Gastroesophageal sphincter (tissue), 4 donors: ENCODE data around the gene ATP11A. TPM values are rescaled to one million over a fixed set of nuclear protein-coding genes. Genes with fewer than 3 reads are reported as not detected.

Experiments used
- ATAC-seq: fragments of 150-250 bp; one replicate; pipeline ENCODE4 v1.9.1; 2016; ENCODE audit warnings: mild to moderate bottlenecking, moderate library complexity
- H3K27ac ChIP-seq, 4 donors: fragments of 200-600 bp; sonication (generic) in 3 of 4; 1 replicate in 3 of 4; 2 replicates in 1 of 4; pipeline ENCODE4 v1.5.1; 2016 to 2019
- H3K27me3 ChIP-seq: fragments of 200-600 bp; sonication (generic); one replicate; pipeline ENCODE4 v1.5.1; 2019
- H3K36me3 ChIP-seq, 2 donors: fragments of 200-600 bp; sonication (generic); one replicate each; pipeline ENCODE4 v1.5.1; 2019; ENCODE audit warnings: control low read depth in 1 of 2
- H3K4me1 ChIP-seq, 3 donors: fragments of 200-600 bp; sonication (generic); 1 replicate in 2 of 3; 2 replicates in 1 of 3; pipeline ENCODE4 v1.5.1; 2016 to 2019; ENCODE audit warnings: control low read depth in 2 of 3
- H3K4me3 ChIP-seq, 2 donors: fragments of 200-600 bp; sonication (generic); one replicate each; pipeline ENCODE4 v1.5.1; 2019; ENCODE audit warnings: mild to moderate bottlenecking in 1 of 2, moderate library complexity in 1 of 2
- H3K9me3 ChIP-seq, 3 donors: fragments of 200-600 bp; sonication (generic); one replicate each; pipeline ENCODE4 v1.5.1; 2017 to 2019; ENCODE audit warnings: control low read depth in 2 of 3
- EP300 ChIP-seq: sonication (generic); formaldehyde crosslinking; IDR thresholded peaks from one replicate; pipeline ENCODE4 v1.6.1; 2017; ENCODE audit warnings: antibody characterized with exemption, mild to moderate bottlenecking
- POLR2A ChIP-seq, 2 donors: fragments of 450-650 bp; IDR thresholded peaks; one replicate each; pipeline ENCODE4 v1.6.1; 2017; ENCODE audit warnings: antibody characterized with exemption in 2 of 2, mild to moderate bottlenecking in 2 of 2, moderate library complexity in 1 of 2
- POLR2AphosphoS5 ChIP-seq: sonication (generic); formaldehyde crosslinking; IDR thresholded peaks from one replicate; pipeline ENCODE4 v1.6.1; 2017; ENCODE audit warnings: antibody characterized with exemption
- WGBS, 2 donors: methylation state at CpG; one replicate each; pipeline ENCODE4 v1.1.5; 2018; ENCODE audit warnings: low coverage in 1 of 2; 5-methylcytosine and 5-hydroxymethylcytosine counted together
- total RNA-seq, 4 donors: library from RNA; depleted of rRNA; stranded (reverse); fragments of >200 nt; gene quantifications; one replicate each; pipeline ENCODE4 v1.1.0, GENCODE V29; 2016
- TF ChIP-seq, protein P1 (sequence below), 4 experiments: fragments of 200-600 bp in 2 of 4; fragments of 450-650 bp in 2 of 4; sonication (generic) in 1 of 4; IDR thresholded peaks; one replicate each; pipeline ENCODE4 v1.5.1; 2017 to 2019; ENCODE audit warnings: antibody characterized with exemption in 4 of 4, mild to moderate bottlenecking in 2 of 4, moderate library complexity in 2 of 4

Gene ATP11A
- total RNA-seq, 4 donors from 2014 or later: 12.9 to 21.7 (median 17.1) TPM

DNA sequence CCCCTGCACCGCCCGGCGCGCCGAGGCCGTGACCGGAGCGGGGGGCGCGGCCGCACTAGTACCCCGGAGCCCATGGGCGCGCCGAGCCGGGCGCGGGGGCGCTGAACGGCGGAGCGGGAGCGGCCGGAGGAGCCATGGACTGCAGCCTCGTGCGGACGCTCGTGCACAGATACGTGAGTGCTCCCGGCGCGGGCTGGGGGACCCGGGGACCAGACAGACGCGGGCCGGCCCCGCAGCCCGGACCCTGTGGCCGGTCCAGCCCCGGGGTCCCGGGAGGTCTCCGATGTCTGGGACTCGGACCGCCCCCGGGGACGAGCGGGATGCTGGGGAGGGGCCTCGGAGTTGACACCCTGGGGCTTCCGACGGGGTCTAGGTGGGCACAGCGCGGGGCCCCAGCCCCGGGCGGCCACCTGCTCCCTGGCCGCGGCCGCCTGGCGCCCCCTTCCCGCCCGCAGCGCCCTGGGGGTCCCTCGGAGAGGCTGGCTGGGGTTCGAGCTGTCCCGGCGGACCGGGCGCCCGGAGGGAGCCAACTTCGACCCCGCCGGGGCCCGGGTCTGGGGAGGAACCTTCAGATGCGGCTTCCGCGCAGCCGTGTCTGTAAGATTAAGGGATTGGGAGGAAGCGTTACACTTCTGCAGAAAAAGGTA, 568 bp downstream of the ATP11A start:
- TF ChIP-seq POLR2AphosphoS5 (no peak), POLR2A (IDR thresholded peaks at IDR 0.05) (peak in 1 of 2 donors; percentile 6)
- Histone ChIP-seq H3K36me3 (no peaks in the 10 kb centered on the region), H3K9me3 (no peaks in the 10 kb centered on the region), H3K4me3 (peak overlapping the region; percentile 47 to 95), H3K27ac (peak overlapping the region; percentile 34 to 97 (median 93)), H3K4me1 (peaks cover 0 to 52% (median 19%) of the 10 kb centered on the region in 3 donors), H3K27me3 (no peaks in the 10 kb centered on the region)
- WGBS, 2 donors: 0% methylated on average over 3 of the region's 77 CpGs; no CpG with 5 or more reads in 1 of the 2 donors
- peak; percentile 37 for ATAC-seq

DNA sequence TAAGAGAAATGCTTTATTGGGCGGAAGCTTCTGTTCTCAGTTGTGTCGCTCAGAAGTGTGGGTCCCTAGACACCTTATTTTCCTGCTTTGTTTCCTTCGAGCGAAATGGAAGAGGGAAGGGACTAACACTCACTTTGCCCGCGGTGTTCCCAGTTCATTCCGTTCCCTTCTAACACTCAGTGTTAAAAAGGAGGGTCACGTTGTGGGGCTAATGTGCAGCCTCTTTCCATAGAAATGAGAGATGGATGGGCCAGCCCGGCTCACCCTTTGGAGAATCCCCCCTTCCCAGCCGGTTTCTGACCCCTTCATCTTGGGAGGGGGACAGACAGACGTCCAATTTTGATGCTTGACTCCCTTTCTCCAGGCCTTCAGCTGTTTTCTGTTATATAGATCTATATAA, 2.3 kb downstream of the ATP11A start:
- H3K36me3 ChIP-seq: peaks cover 0 to 4% of the 10 kb centered on the region in 2 donors
- ATAC-seq: no peak
- TF ChIP-seq POLR2AphosphoS5 (no peak), EP300 (no peak), POLR2A (IDR thresholded peaks at IDR 0.05) (no peak)
- TF ChIP-seq, protein P1, sequence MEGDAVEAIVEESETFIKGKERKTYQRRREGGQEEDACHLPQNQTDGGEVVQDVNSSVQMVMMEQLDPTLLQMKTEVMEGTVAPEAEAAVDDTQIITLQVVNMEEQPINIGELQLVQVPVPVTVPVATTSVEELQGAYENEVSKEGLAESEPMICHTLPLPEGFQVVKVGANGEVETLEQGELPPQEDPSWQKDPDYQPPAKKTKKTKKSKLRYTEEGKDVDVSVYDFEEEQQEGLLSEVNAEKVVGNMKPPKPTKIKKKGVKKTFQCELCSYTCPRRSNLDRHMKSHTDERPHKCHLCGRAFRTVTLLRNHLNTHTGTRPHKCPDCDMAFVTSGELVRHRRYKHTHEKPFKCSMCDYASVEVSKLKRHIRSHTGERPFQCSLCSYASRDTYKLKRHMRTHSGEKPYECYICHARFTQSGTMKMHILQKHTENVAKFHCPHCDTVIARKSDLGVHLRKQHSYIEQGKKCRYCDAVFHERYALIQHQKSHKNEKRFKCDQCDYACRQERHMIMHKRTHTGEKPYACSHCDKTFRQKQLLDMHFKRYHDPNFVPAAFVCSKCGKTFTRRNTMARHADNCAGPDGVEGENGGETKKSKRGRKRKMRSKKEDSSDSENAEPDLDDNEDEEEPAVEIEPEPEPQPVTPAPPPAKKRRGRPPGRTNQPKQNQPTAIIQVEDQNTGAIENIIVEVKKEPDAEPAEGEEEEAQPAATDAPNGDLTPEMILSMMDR (IDR thresholded peaks at IDR 0.05): no peak
- peaks cover 0 to 54% (median 19%) of the 10 kb centered on the region in 3 donors for H3K4me1 ChIP-seq
- no peaks in the 10 kb centered on the region for H3K9me3 ChIP-seq
- H3K4me3 ChIP-seq: peak overlapping the region in 1 of 2 donors; percentile 95
- no peaks in the 10 kb centered on the region for H3K27me3 ChIP-seq
- WGBS, 2 donors: 79 to 90% methylated on average over 2 to 4 of the region's 11 CpGs
- H3K27ac ChIP-seq: no peak overlapping the region

DNA sequence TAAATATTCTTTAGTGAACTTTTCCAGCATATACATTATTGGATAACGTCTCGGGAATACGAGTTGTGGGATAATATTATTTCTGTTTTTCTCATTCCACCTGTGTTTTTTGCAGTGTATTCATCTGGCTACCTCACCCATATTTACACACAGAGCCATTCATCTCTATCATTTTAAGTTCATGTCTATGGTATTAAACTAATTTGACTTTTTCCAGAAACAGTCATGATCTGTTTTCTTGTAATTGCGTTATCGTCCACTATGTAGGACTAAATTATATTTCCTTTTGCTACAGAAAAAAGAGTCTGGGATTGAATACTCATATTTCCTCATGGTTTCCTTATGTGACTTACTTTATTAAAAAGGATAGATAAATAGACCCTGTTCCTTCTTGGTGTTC, 2.7 kb downstream of the ATP11A start:
- Histone ChIP-seq H3K4me1 (peaks cover 0 to 58% (median 19%) of the 10 kb centered on the region in 3 donors), H3K9me3 (no peaks in the 10 kb centered on the region), H3K36me3 (peaks cover 0 to 4% of the 10 kb centered on the region in 2 donors), H3K27me3 (no peaks in the 10 kb centered on the region), H3K27ac (no peak overlapping the region), H3K4me3 (no peak overlapping the region)
- ATAC-seq: no peak
- 95 to 97% methylated on average over 5 of the region's 5 CpGs for WGBS, 2 donors
- TF ChIP-seq POLR2A (IDR thresholded peaks at IDR 0.05): no peak
- TF ChIP-seq, protein P1 (IDR thresholded peaks at IDR 0.05): no peak
- no peak for TF ChIP-seq EP300
- TF ChIP-seq POLR2AphosphoS5: no peak

DNA sequence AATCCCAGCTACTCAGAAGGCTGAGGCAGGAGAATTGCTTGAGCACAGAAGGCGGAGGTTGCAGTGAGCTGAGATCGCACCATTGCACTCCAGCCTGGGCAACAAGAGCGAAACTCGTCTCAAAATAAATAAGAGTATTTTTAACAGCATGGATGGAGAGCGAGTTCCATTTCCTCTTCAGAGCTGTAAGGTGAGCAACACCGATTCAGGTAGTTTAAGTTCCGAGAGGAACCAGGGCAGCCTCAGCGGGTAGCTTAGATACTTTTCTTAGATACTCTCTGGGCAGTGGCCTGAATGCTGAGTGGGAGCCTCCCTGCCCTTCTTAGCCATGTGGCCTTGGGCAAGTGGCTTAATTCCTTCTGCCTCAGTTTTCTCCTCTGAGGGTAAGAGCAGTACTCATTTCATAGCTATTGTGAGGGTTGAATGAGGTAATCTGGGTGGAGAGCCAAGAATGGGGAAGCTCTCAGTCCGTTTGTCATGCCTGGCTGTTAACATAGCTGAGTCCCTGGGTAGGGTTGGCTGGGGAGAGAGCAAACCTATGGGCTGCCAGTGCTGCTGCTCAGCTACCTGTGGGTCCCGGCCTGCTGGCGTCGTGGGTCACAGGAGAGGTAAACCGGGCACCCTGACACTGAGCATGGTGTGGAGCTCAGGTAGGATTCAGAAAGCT, 4.1 kb downstream of the ATP11A start:
- Histone ChIP-seq H3K4me1 (peaks cover 0 to 60% (median 19%) of the 10 kb centered on the region in 3 donors), H3K27me3 (no peaks in the 10 kb centered on the region), H3K4me3 (no peak overlapping the region), H3K27ac (peak overlapping the region in 1 of 4 donors; percentile 19), H3K36me3 (peaks cover 0 to 4% of the 10 kb centered on the region in 2 donors), H3K9me3 (no peaks in the 10 kb centered on the region)
- 68% methylated on average over 5 of the region's 13 CpGs; no CpG with 5 or more reads in 1 of the 2 donors for WGBS, 2 donors
- no peak for ATAC-seq
- TF ChIP-seq POLR2A (IDR thresholded peaks at IDR 0.05): no peak
- no peak for TF ChIP-seq POLR2AphosphoS5
- no peak for TF ChIP-seq EP300
- TF ChIP-seq, protein P1 (IDR thresholded peaks at IDR 0.05): no peak

DNA sequence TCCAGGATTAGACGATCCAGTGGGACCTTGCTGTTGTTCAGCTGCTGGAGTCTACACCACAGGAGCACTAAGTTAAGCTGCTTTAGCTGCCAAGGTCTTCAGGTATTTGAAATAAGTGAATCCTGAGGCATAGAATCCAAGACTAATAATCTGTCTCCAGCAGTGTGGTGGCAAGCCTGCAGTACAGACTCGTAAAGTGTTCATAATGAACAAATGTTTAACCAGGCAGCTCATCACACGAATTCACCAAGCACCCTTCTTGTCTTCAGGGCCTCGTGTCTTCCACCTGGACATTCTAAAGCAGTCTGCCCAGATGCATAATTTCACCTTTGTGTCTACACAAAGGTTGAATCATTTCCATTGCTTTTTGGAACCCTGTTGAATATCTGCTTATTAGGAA, 5.3 kb downstream of the ATP11A start:
- Histone ChIP-seq H3K27ac (no peak overlapping the region), H3K4me3 (no peak overlapping the region), H3K4me1 (peaks cover 0 to 55% (median 16%) of the 10 kb centered on the region in 3 donors), H3K9me3 (no peaks in the 10 kb centered on the region), H3K27me3 (no peaks in the 10 kb centered on the region), H3K36me3 (peaks cover 0 to 4% of the 10 kb centered on the region in 2 donors)
- WGBS, 2 donors: 86 to 89% methylated on average over 4 of the region's 4 CpGs
- TF ChIP-seq EP300: no peak
- TF ChIP-seq, protein P1 (IDR thresholded peaks at IDR 0.05): no peak
- TF ChIP-seq POLR2A (IDR thresholded peaks at IDR 0.05): no peak
- TF ChIP-seq POLR2AphosphoS5: no peak
- ATAC-seq: no peak
